Measurements from ENCODE around the gene ZMYM1.

DNA sequence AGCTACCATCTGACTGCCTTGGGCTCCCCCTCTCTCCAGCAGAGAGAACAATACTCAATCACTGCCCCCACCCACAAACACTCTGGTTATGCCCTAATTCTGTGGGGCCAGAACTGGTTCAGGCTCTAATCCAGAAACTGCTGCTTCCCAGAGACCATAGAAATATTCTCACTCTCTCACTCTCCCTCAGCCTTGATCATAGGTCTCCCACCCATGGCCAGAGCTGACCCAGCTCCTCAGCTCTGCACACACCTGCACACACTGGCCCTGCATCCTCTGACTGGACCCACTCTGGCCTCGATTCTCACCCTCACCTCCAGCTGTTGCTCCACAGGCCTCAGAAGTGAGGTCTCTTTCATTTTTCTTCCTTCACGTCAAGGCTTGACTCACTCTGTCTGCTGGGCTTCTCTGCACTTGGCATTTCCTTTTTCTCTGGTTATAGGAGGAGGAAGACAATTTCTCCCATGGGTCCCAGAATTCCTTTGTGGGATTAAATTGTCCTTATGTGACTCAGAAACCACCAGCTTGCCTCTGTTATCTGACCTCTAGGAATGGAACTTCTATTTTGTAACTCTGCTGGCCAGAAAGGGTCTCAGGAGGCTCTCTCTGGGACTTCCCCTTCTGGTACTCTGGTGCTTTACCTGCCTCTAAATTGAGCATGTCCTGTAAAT, 31.9 kb upstream of the ZMYM1 start:
- TF ChIP-seq YY1 (IDR thresholded peaks at IDR 0.05; ENCODE audit: low read depth, low read length) = no peak
- no peak for TF ChIP-seq EP300 (IDR thresholded peaks at IDR 0.05; ENCODE audit: borderline replicate concordance in 1 of 2, low read depth in 2 of 2, low read length in 2 of 2)
- no peak for TF ChIP-seq ATF2 (IDR thresholded peaks at IDR 0.05; ENCODE audit: low read length)
- TF ChIP-seq, protein P1, sequence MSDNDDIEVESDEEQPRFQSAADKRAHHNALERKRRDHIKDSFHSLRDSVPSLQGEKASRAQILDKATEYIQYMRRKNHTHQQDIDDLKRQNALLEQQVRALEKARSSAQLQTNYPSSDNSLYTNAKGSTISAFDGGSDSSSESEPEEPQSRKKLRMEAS (IDR thresholded peaks at IDR 0.05) = no peak
- no peak for TF ChIP-seq CTCF (IDR thresholded peaks at IDR 0.05; ENCODE audit: control extremely low read depth in 1 of 3, insufficient read depth in 1 of 3, low read depth in 1 of 3, low read length in 3 of 3)
